H9 (cell line): ENCODE results near the gene SRPK3. TPM values are rescaled to one million over a fixed set of nuclear protein-coding genes. Genes with fewer than 3 reads are reported as not detected.
A peak's percentile ranks its signal among the peaks of the same experiment; 100 is the strongest.

ENCODE experiments used
- DNase-seq: peaks from one replicate; pipeline ENCODE4 v3.0.0-alpha.2; 2017
- H2AFZ ChIP-seq: one replicate; pipeline ENCODE4 v1.6.1; 2013; ENCODE audit warnings: mild to moderate bottlenecking, low read length, control low read depth, moderate library complexity
- H2AK5ac ChIP-seq: 2 replicates; pipeline ENCODE4 v1.6.1; 2013; ENCODE audit warnings: low read length, control low read depth, mixed read lengths; ENCODE audit not compliant: insufficient read length
- H2BK120ac ChIP-seq: one replicate; pipeline ENCODE4 v1.6.1; 2013; ENCODE audit warnings: low read depth, mild to moderate bottlenecking, low read length, control low read depth, inconsistent platforms; ENCODE audit not compliant: poor library complexity, severe bottlenecking
- H2BK12ac ChIP-seq: 2 replicates; pipeline ENCODE4 v1.6.1; 2013; ENCODE audit warnings: low read length, control low read depth, mixed read lengths, low read depth; ENCODE audit not compliant: insufficient read length
- H2BK15ac ChIP-seq: 2 replicates; pipeline ENCODE4 v1.6.1; 2013; ENCODE audit warnings: low read depth, low read length, control low read depth
- H2BK20ac ChIP-seq: one replicate; pipeline ENCODE4 v1.6.1; 2013; ENCODE audit warnings: low read depth, mild to moderate bottlenecking, low read length, control low read depth, inconsistent platforms; ENCODE audit not compliant: poor library complexity, severe bottlenecking
- H2BK5ac ChIP-seq: 2 replicates; pipeline ENCODE4 v1.6.1; 2013; ENCODE audit warnings: low read length, control low read depth, mixed read lengths; ENCODE audit not compliant: insufficient read length
- H3K14ac ChIP-seq: 2 replicates; pipeline ENCODE4 v1.6.1; 2013; ENCODE audit warnings: low read length, control low read depth; ENCODE audit not compliant: insufficient read depth
- H3K18ac ChIP-seq: 2 replicates; pipeline ENCODE4 v1.6.1; 2013; ENCODE audit warnings: low read depth, mild to moderate bottlenecking, mixed read lengths, low read length, control low read depth; ENCODE audit not compliant: insufficient read length
- H3K23ac ChIP-seq: 2 replicates; pipeline ENCODE4 v1.6.1; 2013; ENCODE audit warnings: low read length, control low read depth, mixed read lengths, low read depth; ENCODE audit not compliant: insufficient read length
- H3K23me2 ChIP-seq: 2 replicates; pipeline ENCODE4 v1.6.1; 2013; ENCODE audit warnings: low read depth, mild to moderate bottlenecking, mixed read lengths, low read length, control low read depth; ENCODE audit not compliant: insufficient read length, poor library complexity, severe bottlenecking
- H3K27ac ChIP-seq: 2 replicates; pipeline ENCODE4 v1.5.1; 2013; ENCODE audit warnings: low read length, control low read depth, mixed read lengths, low read depth; ENCODE audit not compliant: insufficient read length
- H3K27me3 ChIP-seq: 2 replicates; pipeline ENCODE4 v1.6.1; 2013; ENCODE audit warnings: low read length, control low read depth, inconsistent platforms; ENCODE audit not compliant: insufficient read depth
- H3K4ac ChIP-seq: 2 replicates; pipeline ENCODE4 v1.6.1; 2013; ENCODE audit warnings: low read depth, mild to moderate bottlenecking, control low read depth, inconsistent platforms, low read length, moderate library complexity
- H3K4me1 ChIP-seq: 2 replicates; pipeline ENCODE4 v1.6.1; 2013; ENCODE audit warnings: low read length, control low read depth, inconsistent platforms; ENCODE audit not compliant: insufficient read depth
- H3K4me2 ChIP-seq: 2 replicates; pipeline ENCODE4 v1.6.1; 2013; ENCODE audit warnings: low read length, control low read depth, mixed read lengths; ENCODE audit not compliant: insufficient read length, insufficient read depth
- H3K56ac ChIP-seq: 2 replicates; pipeline ENCODE4 v1.6.1; 2013; ENCODE audit warnings: low read depth, mild to moderate bottlenecking, mixed read lengths, low read length, control low read depth; ENCODE audit not compliant: insufficient read length
- H3K79me1 ChIP-seq: 2 replicates; pipeline ENCODE4 v1.6.1; 2013; ENCODE audit warnings: low read depth, mild to moderate bottlenecking, moderate library complexity, low read length, control low read depth, inconsistent platforms; ENCODE audit not compliant: insufficient read depth, poor library complexity, severe bottlenecking
- H3K79me2 ChIP-seq: 2 replicates; pipeline ENCODE4 v1.6.1; 2013; ENCODE audit warnings: low read length, control low read depth, inconsistent platforms; ENCODE audit not compliant: insufficient read depth
- H3K9ac ChIP-seq: 2 replicates; pipeline ENCODE4 v1.6.1; 2013; ENCODE audit warnings: low read length, control low read depth, mixed read lengths; ENCODE audit not compliant: insufficient read length; ENCODE audit errors: extremely low read depth
- H3K9me3 ChIP-seq: one replicate; pipeline ENCODE4 v1.6.1; 2013; ENCODE audit warnings: low read depth, low read length, inconsistent platforms; ENCODE audit not compliant: control insufficient read depth
- H3T11ph ChIP-seq: one replicate; pipeline ENCODE4 v1.6.1; 2013; ENCODE audit warnings: mild to moderate bottlenecking, low read length, control low read depth, inconsistent platforms
- H4K20me1 ChIP-seq: one replicate; pipeline ENCODE4 v1.6.1; 2013; ENCODE audit not compliant: control insufficient read depth, insufficient read length, insufficient read depth
- H4K5ac ChIP-seq: 2 replicates; pipeline ENCODE4 v1.6.1; 2013; ENCODE audit warnings: low read depth, mild to moderate bottlenecking, mixed read lengths, low read length, control low read depth; ENCODE audit not compliant: insufficient read length
- H4K8ac ChIP-seq: replicated peaks from 2 replicates; pipeline ENCODE4 v1.6.1; 2013; ENCODE audit warnings: low read length, control low read depth, mixed read lengths, low read depth; ENCODE audit not compliant: insufficient read length
- H4K91ac ChIP-seq: 2 replicates; pipeline ENCODE4 v1.6.1; 2013; ENCODE audit warnings: low read depth, mild to moderate bottlenecking, moderate library complexity, mixed read lengths, low read length, control low read depth; ENCODE audit not compliant: insufficient read length
- H3K27ac Mint-ChIP-seq, 3 experiments: 2 replicates in 2 of 3; 3 replicates in 1 of 3; pipeline ENCODE4 v1.8.0; 2020 to 2021; ENCODE audit warnings: mixed read lengths in 3 of 3, mild to moderate bottlenecking in 1 of 3, moderate library complexity in 1 of 3
- H3K27me3 Mint-ChIP-seq: 2 replicates; pipeline ENCODE4 v1.8.0; 2021; ENCODE audit warnings: low read depth, mild to moderate bottlenecking, moderate library complexity, mixed read lengths
- H3K36me3 Mint-ChIP-seq, 3 experiments: 2 replicates in 2 of 3; 3 replicates in 1 of 3; pipeline ENCODE4 v1.8.0; 2020 to 2021; ENCODE audit warnings: low read depth in 3 of 3, mixed read lengths in 3 of 3; ENCODE audit not compliant: insufficient read depth in 1 of 3
- H3K4me1 Mint-ChIP-seq, 2 experiments: 2 replicates each; pipeline ENCODE4 v1.8.0; 2020; ENCODE audit warnings: mixed read lengths in 2 of 2
- H3K4me3 Mint-ChIP-seq, 2 experiments: 2 replicates in 1 of 2; 3 replicates in 1 of 2; pipeline ENCODE4 v1.8.0; 2020 to 2021; ENCODE audit warnings: mild to moderate bottlenecking in 2 of 2, mixed read lengths in 2 of 2, moderate library complexity in 1 of 2
- H3K9me3 Mint-ChIP-seq, 2 experiments: 2 replicates in 1 of 2; 3 replicates in 1 of 2; pipeline ENCODE4 v1.8.0; 2020; ENCODE audit warnings: mild to moderate bottlenecking in 2 of 2, mixed read lengths in 2 of 2, moderate library complexity in 1 of 2
- WGBS: extraction: QIAGEN DNeasy Blood & Tissue Kit; methylation state at CpG from one replicate; pipeline ENCODE4 v1.1.7; 2013; ENCODE audit warnings: missing lambda C conversion rate, low lambda C conversion rate, mixed read lengths; ENCODE audit not compliant: insufficient read length; ENCODE audit errors: extremely low coverage; 5-methylcytosine and 5-hydroxymethylcytosine counted together
- total RNA-seq: library from RNA; stranded (reverse); gene quantifications from 2 replicates; pipeline ENCODE4 v1.2.1, GENCODE V29; 2021
- TF ChIP-seq, protein P1 (sequence below): fragments of 200-600 bp; sonication (generic); conservative IDR thresholded peaks from 3 replicates; pipeline ENCODE4 v1.8.0; 2021; ENCODE audit warnings: antibody characterized with exemption, mild to moderate bottlenecking

SRPK3 gene
- total RNA-seq, 1 experiment from 2014 or later, result not detected

- Histone ChIP-seq H2AFZ (no peak overlapping the region), H2BK120ac (no peak overlapping the region), H2BK5ac (no peak overlapping the region), H4K91ac (no peak overlapping the region), H3K79me2 (peaks cover 36% of the 10 kb centered on the region; the same call in 1 of the 2 replicates), H4K20me1 (no peaks in the 10 kb centered on the region), H3K4me1 (no peaks in the 10 kb centered on the region; the same call in 1 of the 2 replicates), H3K14ac (peak overlapping the region; percentile 86; the same call in 1 of the 2 replicates), H3K56ac (no peak overlapping the region), H2AK5ac (no peak overlapping the region), H4K8ac (no peak overlapping the region), H2BK15ac (no peak overlapping the region), H3K23me2 (no peaks in the 10 kb centered on the region), H2BK12ac (no peak overlapping the region), H3K23ac (no peak overlapping the region), H3K9ac (no peak overlapping the region), H4K5ac (no peak overlapping the region), H3K27ac (no peak overlapping the region), H3K4ac (no peak overlapping the region), H3T11ph (no peak overlapping the region), H3K9me3 (peaks cover 11% of the 10 kb centered on the region), H3K18ac (peak overlapping the region; percentile 74), H2BK20ac (no peak overlapping the region), H3K27me3 (no peaks in the 10 kb centered on the region), H3K4me2 (peak overlapping the region; percentile 37), H3K79me1 (no peaks in the 10 kb centered on the region)
- Mint-ChIP-seq H3K9me3 (peaks cover 66 to 71% of the 10 kb centered on the region in 2 experiments), H3K27ac (peak overlapping the region in 1 of 3 experiments; percentile 84; a peak in 1 of 7 replicates), H3K4me3 (peak overlapping the region; percentile 49 to 71), H3K36me3 (peaks cover 3 to 24% (median 21%) of the 10 kb centered on the region in 3 experiments; a peak in 6 of 7 replicates), H3K27me3 (no peaks in the 10 kb centered on the region), H3K4me1 (peaks cover 27 to 36% of the 10 kb centered on the region in 2 experiments)
- no peak for DNase-seq
- no CpG with 5 or more reads among the region's 67 CpGs for WGBS
- TF ChIP-seq, protein P1, sequence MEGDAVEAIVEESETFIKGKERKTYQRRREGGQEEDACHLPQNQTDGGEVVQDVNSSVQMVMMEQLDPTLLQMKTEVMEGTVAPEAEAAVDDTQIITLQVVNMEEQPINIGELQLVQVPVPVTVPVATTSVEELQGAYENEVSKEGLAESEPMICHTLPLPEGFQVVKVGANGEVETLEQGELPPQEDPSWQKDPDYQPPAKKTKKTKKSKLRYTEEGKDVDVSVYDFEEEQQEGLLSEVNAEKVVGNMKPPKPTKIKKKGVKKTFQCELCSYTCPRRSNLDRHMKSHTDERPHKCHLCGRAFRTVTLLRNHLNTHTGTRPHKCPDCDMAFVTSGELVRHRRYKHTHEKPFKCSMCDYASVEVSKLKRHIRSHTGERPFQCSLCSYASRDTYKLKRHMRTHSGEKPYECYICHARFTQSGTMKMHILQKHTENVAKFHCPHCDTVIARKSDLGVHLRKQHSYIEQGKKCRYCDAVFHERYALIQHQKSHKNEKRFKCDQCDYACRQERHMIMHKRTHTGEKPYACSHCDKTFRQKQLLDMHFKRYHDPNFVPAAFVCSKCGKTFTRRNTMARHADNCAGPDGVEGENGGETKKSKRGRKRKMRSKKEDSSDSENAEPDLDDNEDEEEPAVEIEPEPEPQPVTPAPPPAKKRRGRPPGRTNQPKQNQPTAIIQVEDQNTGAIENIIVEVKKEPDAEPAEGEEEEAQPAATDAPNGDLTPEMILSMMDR, result no peak
These were observed 37.9 kb downstream of the SRPK3 start for GRCh38 chrX:153818571-153819383.
